ENCODE results near the gene RNF208. TPM values are rescaled to one million over a fixed set of nuclear protein-coding genes. Genes with fewer than 3 reads are reported as not detected.

Gene RNF208
- total and polyA plus RNA-seq, 2 experiments from 2014 or later: 1.4 to 5.6 TPM

DNA sequence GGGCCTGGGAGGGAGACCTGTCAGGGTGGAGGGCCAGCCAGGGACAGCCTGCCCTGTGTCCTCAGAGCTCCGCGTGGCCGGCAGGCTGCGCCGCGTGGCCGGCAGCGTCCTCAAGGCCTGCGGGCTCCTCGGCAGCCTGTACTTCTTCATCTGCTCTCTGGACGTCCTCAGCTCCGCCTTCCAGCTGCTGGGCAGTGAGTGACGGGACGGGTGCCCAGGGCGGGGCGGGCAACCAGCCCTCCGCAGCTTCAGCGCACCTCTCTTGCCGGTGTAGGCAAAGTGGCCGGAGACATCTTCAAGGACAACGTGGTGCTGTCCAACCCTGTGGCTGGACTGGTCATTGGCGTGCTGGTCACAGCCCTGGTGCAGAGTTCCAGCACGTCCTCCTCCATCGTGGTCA lies 10.5 kb upstream of the RNF208 start:
- H3K27ac ChIP-seq (ENCODE audit: low read depth): no peak overlapping the region
- no peak overlapping the region for H3K27ac Mint-ChIP-seq
- no peaks in the 10 kb centered on the region for H3F3A ChIP-seq (replicated peaks; ENCODE audit: low read depth)
- H4K20me1 ChIP-seq (replicated peaks; ENCODE audit: insufficient read depth): no peaks in the 10 kb centered on the region
- ATAC-seq (no peak), DNase-seq (ENCODE audit: low spot score) (no peak)
- no peak overlapping the region for H2AFZ ChIP-seq
- H3K9me2 ChIP-seq (ENCODE audit: insufficient read depth): no peaks in the 10 kb centered on the region
- no peak for TF ChIP-seq ZNF114 (CRISPR knock-in tag; IDR thresholded peaks at IDR 0.05)
- TF ChIP-seq, protein P1, sequence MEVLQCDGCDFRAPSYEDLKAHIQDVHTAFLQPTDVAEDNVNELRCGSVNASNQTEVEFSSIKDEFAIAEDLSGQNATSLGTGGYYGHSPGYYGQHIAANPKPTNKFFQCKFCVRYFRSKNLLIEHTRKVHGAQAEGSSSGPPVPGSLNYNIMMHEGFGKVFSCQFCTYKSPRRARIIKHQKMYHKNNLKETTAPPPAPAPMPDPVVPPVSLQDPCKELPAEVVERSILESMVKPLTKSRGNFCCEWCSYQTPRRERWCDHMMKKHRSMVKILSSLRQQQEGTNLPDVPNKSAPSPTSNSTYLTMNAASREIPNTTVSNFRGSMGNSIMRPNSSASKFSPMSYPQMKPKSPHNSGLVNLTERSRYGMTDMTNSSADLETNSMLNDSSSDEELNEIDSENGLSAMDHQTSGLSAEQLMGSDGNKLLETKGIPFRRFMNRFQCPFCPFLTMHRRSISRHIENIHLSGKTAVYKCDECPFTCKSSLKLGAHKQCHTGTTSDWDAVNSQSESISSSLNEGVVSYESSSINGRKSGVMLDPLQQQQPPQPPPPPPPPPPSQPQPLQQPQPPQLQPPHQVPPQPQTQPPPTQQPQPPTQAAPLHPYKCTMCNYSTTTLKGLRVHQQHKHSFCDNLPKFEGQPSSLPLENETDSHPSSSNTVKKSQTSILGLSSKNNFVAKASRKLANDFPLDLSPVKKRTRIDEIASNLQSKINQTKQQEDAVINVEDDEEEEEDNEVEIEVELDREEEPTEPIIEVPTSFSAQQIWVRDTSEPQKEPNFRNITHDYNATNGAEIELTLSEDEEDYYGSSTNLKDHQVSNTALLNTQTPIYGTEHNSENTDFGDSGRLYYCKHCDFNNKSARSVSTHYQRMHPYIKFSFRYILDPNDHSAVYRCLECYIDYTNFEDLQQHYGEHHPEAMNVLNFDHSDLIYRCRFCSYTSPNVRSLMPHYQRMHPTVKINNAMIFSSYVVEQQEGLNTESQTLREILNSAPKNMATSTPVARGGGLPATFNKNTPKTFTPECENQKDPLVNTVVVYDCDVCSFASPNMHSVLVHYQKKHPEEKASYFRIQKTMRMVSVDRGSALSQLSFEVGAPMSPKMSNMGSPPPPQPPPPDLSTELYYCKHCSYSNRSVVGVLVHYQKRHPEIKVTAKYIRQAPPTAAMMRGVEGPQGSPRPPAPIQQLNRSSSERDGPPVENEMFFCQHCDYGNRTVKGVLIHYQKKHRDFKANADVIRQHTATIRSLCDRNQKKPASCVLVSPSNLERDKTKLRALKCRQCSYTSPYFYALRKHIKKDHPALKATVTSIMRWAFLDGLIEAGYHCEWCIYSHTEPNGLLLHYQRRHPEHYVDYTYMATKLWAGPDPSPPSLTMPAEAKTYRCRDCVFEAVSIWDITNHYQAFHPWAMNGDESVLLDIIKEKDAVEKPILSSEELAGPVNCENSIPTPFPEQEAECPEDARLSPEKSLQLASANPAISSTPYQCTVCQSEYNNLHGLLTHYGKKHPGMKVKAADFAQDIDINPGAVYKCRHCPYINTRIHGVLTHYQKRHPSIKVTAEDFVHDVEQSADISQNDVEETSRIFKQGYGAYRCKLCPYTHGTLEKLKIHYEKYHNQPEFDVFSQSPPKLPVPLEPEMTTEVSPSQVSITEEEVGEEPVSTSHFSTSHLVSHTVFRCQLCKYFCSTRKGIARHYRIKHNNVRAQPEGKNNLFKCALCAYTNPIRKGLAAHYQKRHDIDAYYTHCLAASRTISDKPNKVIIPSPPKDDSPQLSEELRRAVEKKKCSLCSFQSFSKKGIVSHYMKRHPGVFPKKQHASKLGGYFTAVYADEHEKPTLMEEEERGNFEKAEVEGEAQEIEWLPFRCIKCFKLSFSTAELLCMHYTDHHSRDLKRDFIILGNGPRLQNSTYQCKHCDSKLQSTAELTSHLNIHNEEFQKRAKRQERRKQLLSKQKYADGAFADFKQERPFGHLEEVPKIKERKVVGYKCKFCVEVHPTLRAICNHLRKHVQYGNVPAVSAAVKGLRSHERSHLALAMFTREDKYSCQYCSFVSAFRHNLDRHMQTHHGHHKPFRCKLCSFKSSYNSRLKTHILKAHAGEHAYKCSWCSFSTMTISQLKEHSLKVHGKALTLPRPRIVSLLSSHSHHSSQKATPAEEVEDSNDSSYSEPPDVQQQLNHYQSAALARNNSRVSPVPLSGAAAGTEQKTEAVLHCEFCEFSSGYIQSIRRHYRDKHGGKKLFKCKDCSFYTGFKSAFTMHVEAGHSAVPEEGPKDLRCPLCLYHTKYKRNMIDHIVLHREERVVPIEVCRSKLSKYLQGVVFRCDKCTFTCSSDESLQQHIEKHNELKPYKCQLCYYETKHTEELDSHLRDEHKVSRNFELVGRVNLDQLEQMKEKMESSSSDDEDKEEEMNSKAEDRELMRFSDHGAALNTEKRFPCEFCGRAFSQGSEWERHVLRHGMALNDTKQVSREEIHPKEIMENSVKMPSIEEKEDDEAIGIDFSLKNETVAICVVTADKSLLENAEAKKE (CRISPR knock-in tag; IDR thresholded peaks at IDR 0.05): no peak
- H3K4me3 Mint-ChIP-seq: no peak overlapping the region
- peaks cover 7% of the 10 kb centered on the region; the same call in 1 of the 2 replicates for H3K4me1 ChIP-seq (ENCODE audit: insufficient read depth)
- peaks cover 6% of the 10 kb centered on the region for H3K27me3 Mint-ChIP-seq (ENCODE audit: insufficient read depth, low read depth, poor library complexity)
- no peak overlapping the region for H3K4me3 ChIP-seq
- peaks cover 10% of the 10 kb centered on the region; the same call in 2 of the 3 replicates for H3K4me1 Mint-ChIP-seq
- H3K4me2 ChIP-seq: no peak overlapping the region
- no peaks in the 10 kb centered on the region for H3K36me3 Mint-ChIP-seq (ENCODE audit: low read depth)
- no peaks in the 10 kb centered on the region for H3K9me3 Mint-ChIP-seq
- no peaks in the 10 kb centered on the region for H3K36me3 ChIP-seq (ENCODE audit: insufficient read depth)
- H3K79me2 ChIP-seq (replicated peaks; ENCODE audit: insufficient read depth): no peaks in the 10 kb centered on the region
- H3K27me3 ChIP-seq (ENCODE audit: insufficient read depth): no peaks in the 10 kb centered on the region

DNA sequence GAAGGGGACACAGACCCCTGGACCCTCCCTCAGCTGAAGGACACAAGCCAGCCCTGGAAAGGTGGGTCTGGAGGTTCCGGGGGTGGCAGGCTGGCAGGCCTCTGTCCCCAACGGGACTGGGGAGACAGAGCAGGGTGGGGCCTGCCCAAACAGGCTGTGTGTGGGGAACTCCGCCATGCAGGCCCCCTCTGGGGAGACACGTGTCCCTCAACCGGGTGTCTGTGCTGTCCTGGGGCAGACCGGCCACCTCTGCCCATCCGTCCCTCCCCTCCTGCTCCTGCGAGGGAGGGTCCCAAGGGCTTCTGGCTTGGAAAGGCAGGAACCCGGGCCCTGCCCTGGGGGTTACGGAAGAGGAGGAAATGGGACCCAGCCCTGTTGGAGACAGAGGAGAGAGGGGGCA lies 10.1 kb upstream of the RNF208 start:
- no peaks in the 10 kb centered on the region for H3K27me3 ChIP-seq (ENCODE audit: insufficient read depth)
- Mint-ChIP-seq H3K4me3 (no peak overlapping the region), H3K27ac (no peak overlapping the region), H3K36me3 (ENCODE audit: low read depth) (no peaks in the 10 kb centered on the region), H3K4me1 (peaks cover 7% of the 10 kb centered on the region; the same call in 2 of the 3 replicates), H3K9me3 (no peaks in the 10 kb centered on the region), H3K27me3 (ENCODE audit: insufficient read depth, low read depth, poor library complexity) (peaks cover 5% of the 10 kb centered on the region)
- no peaks in the 10 kb centered on the region for H3K36me3 ChIP-seq (ENCODE audit: insufficient read depth)
- H3K27ac ChIP-seq (ENCODE audit: low read depth): no peak overlapping the region
- no peak overlapping the region for H2AFZ ChIP-seq
- no peaks in the 10 kb centered on the region for H3K9me2 ChIP-seq (ENCODE audit: insufficient read depth)
- TF ChIP-seq EZH2phosphoT487 (IDR thresholded peaks at IDR 0.05; ENCODE audit: unreplicated experiment) (no peak), ZNF114 (CRISPR knock-in tag; IDR thresholded peaks at IDR 0.05) (no peak), CREB1 (CRISPR knock-in tag; IDR thresholded peaks at IDR 0.05; ENCODE audit: low read depth) (no peak), STAT1 (IDR thresholded peaks at IDR 0.05; ENCODE audit: unreplicated experiment) (no peak), JUNB (IDR thresholded peaks at IDR 0.05; ENCODE audit: unreplicated experiment) (no peak)
- TF ChIP-seq, protein P1 (CRISPR knock-in tag; IDR thresholded peaks at IDR 0.05): no peak
- ATAC-seq (no peak), DNase-seq (ENCODE audit: low spot score) (no peak)
- no peaks in the 10 kb centered on the region for H3F3A ChIP-seq (replicated peaks; ENCODE audit: low read depth)
- H3K4me1 ChIP-seq (ENCODE audit: insufficient read depth): peaks cover 3% of the 10 kb centered on the region; the same call in 1 of the 2 replicates
- no peaks in the 10 kb centered on the region for H3K79me2 ChIP-seq (replicated peaks; ENCODE audit: insufficient read depth)
- no peak overlapping the region for H3K4me3 ChIP-seq
- H4K20me1 ChIP-seq (replicated peaks; ENCODE audit: insufficient read depth): no peaks in the 10 kb centered on the region
- no peak overlapping the region for H3K4me2 ChIP-seq

All from GM23338 (cell line).